Right atrium auricular region (tissue), 2 donors: ENCODE results near the gene ZNF598. TPM values are rescaled to one million over a fixed set of nuclear protein-coding genes. Genes with fewer than 3 reads are reported as not detected.
A peak's percentile ranks its signal among the peaks of the same experiment; 100 is the strongest.

Experiments
- DNase-seq: peaks from one replicate; pipeline ENCODE4 v3.0.0-alpha.2; 2019; ENCODE audit warnings: low spot score
- H3K27ac ChIP-seq, 2 donors: fragments of 200-600 bp; sonication (generic); 1 replicate in 1 of 2; 2 replicates in 1 of 2; pipeline ENCODE4 v1.5.1; 2016 to 2019
- H3K27me3 ChIP-seq, 2 donors: fragments of 200-600 bp; sonication (generic); one replicate each; pipeline versions ENCODE4 v1.5.1 to v1.6.0; 2017 to 2019
- H3K36me3 ChIP-seq: fragments of 200-600 bp; sonication (generic); one replicate; pipeline ENCODE4 v1.5.1; 2016
- H3K4me1 ChIP-seq, 2 donors: fragments of 200-600 bp; sonication (generic); one replicate each; pipeline versions ENCODE4 v1.5.1 to v1.6.0; 2017 to 2019
- H3K4me3 ChIP-seq, 2 donors: fragments of 200-600 bp; sonication (generic); 1 replicate in 1 of 2; 2 replicates in 1 of 2; pipeline ENCODE4 v1.5.1; 2017 to 2019; ENCODE audit warnings: mild to moderate bottlenecking in 1 of 2, moderate library complexity in 1 of 2
- H3K9me3 ChIP-seq, 2 donors: fragments of 200-600 bp; sonication (generic); one replicate each; pipeline ENCODE4 v1.5.1; 2019
- total RNA-seq, 2 donors: library from RNA; depleted of rRNA; stranded (reverse); fragments of >200 nt; gene quantifications; one replicate each; pipeline ENCODE4 v1.1.0, GENCODE V29; 2016
- TF ChIP-seq, protein P1 (sequence below), 2 donors: fragments of 200-600 bp; sonication (generic); IDR thresholded peaks; one replicate each; pipeline ENCODE4 v1.5.1; 2019; ENCODE audit warnings: antibody characterized with exemption in 2 of 2

The ZNF598 gene
- total RNA-seq, 2 donors from 2014 or later, result 11.4 to 19.9 TPM

DNA sequence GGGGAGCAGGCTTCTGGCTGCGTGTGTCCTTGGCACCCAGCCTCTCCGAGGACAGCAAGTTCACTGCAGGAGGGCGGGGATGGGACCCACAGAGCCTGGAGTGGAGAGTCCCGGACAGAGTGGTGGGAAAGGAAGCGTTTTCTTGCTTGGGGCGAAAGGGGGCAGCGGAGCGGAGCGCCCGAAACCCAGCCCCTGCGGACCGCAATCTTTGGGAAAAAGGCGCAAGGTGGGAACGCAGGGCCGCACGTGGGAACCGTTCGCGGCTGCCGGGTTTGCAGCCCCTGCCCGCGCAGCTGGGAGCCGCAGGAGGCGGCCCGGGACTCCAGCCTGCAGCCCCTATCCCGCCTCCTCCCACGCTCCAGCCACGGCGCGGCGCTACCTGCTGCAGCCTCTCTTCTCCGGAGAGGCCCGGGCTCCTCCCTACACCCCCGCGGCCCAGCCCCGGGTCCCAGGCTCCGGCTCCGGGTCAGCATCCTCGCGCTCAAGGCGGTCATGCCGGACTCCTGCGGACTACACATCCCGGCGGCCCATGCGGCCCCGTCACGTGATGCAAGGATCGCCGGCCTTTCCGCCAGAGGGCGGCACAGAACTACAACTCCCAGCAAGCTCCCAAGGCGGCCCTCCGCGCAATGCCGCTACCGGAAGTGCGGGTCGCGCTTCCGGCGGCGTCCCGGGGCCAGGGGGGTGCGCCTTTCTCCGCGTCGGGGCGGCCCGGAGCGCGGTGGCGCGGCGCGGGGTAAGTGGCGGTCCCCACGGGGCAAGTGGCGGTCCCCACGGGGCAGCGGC, 37.9 kb upstream of the ZNF598 start, which contains the start of the genes NTHL1 and TSC2:
TSS of gene NTHL1 (minus strand) at position 505 of the 786 bp plus-strand sequence. CDS start at position 494, 11 bp downstream.
TSS of gene TSC2 (plus strand) at position 656 of the 786 bp plus-strand sequence. CDS start 631 bp downstream, outside the sequence.
- no peaks in the 10 kb centered on the region for H3K36me3 ChIP-seq
- H3K9me3 ChIP-seq, result no peaks in the 10 kb centered on the region
- no peaks in the 10 kb centered on the region for H3K27me3 ChIP-seq
- peaks cover 0 to 61% of the 10 kb centered on the region in 2 donors for H3K4me1 ChIP-seq
- TF ChIP-seq, protein P1, sequence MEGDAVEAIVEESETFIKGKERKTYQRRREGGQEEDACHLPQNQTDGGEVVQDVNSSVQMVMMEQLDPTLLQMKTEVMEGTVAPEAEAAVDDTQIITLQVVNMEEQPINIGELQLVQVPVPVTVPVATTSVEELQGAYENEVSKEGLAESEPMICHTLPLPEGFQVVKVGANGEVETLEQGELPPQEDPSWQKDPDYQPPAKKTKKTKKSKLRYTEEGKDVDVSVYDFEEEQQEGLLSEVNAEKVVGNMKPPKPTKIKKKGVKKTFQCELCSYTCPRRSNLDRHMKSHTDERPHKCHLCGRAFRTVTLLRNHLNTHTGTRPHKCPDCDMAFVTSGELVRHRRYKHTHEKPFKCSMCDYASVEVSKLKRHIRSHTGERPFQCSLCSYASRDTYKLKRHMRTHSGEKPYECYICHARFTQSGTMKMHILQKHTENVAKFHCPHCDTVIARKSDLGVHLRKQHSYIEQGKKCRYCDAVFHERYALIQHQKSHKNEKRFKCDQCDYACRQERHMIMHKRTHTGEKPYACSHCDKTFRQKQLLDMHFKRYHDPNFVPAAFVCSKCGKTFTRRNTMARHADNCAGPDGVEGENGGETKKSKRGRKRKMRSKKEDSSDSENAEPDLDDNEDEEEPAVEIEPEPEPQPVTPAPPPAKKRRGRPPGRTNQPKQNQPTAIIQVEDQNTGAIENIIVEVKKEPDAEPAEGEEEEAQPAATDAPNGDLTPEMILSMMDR (IDR thresholded peaks at IDR 0.05), result peak in 1 of 2 donors; percentile 52
- DNase-seq, result peak; percentile 99
- H3K4me3 ChIP-seq, result peak within 1 kb of the TSS; percentile 70 to 97
- peak within 1 kb of the TSS; percentile 74 to 82 for H3K27ac ChIP-seq

DNA sequence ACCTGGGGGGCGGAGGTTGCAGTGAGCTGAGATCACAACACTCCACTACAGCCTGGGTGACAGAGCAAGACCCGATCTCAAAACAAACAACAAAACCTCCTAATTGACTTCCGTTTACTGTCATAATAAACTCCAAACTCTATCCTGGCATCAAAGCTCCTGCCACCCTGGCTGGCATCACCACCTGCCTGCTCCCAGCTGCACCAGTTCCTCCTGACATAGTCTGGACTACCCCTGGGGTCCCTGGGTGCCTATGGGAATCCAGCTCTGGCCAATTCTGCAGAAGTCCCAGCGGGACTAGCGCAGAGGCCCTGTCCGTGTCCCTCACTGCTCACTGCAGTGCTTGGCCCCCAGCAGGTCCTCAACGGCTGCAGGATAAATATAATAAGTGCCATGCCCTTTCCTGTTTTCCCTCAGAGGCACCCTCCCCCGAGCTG, 37.3 kb upstream of the ZNF598 start:
- H3K27ac ChIP-seq, result peak overlapping the region; percentile 74 to 82
- DNase-seq, result no peak
- TF ChIP-seq, protein P1 (IDR thresholded peaks at IDR 0.05), result no peak
- no peaks in the 10 kb centered on the region for H3K36me3 ChIP-seq
- H3K4me1 ChIP-seq, result peaks cover 0 to 67% of the 10 kb centered on the region in 2 donors
- no peaks in the 10 kb centered on the region for H3K9me3 ChIP-seq
- H3K27me3 ChIP-seq, result no peaks in the 10 kb centered on the region
- peak overlapping the region; percentile 70 to 97 for H3K4me3 ChIP-seq

DNA sequence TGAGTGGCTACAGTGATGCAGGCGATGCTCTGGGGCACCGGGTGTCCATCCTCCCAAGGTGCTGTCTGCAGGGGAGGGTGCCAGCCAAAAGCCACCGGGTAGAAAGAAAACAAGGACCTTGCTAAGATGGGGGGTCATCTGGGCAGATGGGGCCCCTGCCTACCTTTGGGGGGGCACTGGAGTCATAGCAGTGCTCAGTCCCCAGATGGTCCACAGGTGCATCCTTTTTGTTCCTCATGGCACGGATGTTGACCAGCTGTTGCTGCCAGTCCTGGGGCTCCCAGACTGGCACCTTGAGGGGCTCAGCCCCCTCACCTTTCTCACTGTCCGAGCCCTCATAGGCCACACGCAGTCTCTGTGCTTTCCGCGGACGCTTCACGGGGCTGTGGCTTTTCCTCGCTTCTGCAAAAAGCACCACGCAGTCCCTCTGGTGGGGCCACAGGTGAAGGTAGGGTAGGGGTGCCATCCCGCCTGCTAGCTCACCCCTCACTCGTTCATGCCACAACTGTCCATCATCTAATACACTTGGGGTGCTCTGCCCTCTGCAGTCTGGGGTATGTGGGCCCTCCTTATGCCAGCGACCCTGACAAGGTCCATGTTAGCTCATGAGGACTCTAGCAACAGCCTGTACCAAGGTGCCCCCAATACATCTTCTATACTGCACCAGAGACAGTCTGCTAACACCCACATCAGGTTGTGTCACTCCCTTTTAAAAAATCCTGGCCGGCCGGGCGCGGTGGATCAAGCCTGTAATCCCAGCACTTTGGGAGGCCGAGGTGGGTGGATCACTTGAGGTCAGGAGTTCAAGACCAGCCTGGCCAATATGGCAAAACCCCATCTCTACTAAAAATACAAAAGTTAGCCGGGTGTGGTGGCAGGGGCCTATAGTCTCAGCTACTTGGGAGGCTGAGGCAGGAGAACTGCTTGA, 36.6 kb upstream of the ZNF598 start:
- no peaks in the 10 kb centered on the region for H3K27me3 ChIP-seq
- no peak for DNase-seq
- peaks cover 0 to 73% of the 10 kb centered on the region in 2 donors for H3K4me1 ChIP-seq
- peak overlapping the region in 1 of 2 donors; percentile 97 for H3K4me3 ChIP-seq
- no peaks in the 10 kb centered on the region for H3K36me3 ChIP-seq
- TF ChIP-seq, protein P1 (IDR thresholded peaks at IDR 0.05), result no peak
- H3K9me3 ChIP-seq, result no peaks in the 10 kb centered on the region
- H3K27ac ChIP-seq, result peak overlapping the region; percentile 74 to 82

DNA sequence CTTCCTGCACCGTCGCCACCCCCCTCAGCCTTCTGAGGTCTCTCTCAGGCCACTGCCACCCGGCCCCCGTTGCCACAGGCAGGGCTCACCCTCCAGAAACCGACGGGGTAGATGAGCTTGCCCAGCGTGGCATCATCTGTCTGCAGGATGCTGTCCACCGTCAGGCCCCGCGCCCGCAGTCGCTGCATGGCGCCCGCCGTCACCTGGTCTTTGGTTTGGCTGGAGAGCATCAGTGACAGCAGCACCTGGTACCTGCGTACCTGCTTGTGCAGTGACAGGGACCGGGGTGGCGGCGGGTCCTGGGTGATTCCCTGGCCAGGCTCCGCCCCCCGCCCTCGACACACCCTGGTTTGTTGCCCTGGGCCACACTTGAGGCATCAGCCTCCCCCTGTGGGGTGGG, 34.9 kb upstream of the ZNF598 start:
- Histone ChIP-seq H3K9me3 (no peaks in the 10 kb centered on the region), H3K36me3 (no peaks in the 10 kb centered on the region), H3K27ac (peak overlapping the region in 1 of 2 donors; percentile 23), H3K27me3 (no peaks in the 10 kb centered on the region), H3K4me3 (no peak overlapping the region), H3K4me1 (peaks cover 0 to 89% of the 10 kb centered on the region in 2 donors)
- DNase-seq, result no peak
- TF ChIP-seq, protein P1 (IDR thresholded peaks at IDR 0.05), result no peak

DNA sequence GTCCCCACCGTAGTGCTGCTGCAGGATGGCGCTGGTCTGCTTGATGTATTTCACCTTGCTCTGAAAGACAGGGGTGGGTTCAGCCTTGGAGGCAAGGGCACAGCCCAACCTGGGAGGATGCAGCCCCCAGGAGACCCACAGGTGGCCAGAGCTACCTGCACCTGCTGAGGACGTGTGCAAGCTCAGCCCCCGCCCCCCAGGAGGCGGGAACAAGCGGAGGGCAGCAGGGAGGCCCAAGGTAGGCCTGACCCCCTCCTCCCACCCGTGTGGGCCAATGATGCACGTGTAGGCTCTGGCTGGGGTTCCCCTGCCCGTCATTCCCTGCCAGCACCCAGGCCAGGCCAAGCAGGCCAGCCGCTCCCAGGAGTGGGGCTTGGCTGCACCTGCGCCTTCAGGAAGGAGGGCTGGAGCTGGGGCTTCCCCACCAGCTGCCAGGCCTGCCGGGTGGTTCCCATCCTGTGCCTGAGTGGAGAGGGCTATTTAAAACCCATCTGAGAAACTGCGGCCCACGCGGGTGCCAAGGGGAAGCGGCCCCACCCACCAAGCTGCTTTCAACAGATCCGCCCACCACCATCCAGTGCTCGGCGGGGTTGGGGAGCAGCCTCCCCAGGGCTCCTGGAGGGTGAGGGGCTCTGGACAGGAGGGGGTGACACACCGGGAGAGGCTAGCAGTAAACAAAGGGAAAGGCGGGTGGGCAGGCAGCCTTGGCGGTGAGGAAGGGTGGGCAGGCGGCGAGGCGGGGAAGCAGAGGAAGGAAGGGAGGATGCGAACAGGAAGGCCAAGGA, 34.2 kb upstream of the ZNF598 start:
- Histone ChIP-seq H3K36me3 (peaks cover 3% of the 10 kb centered on the region), H3K27ac (peak overlapping the region; percentile 4 to 23), H3K4me1 (peaks cover 0 to 89% of the 10 kb centered on the region in 2 donors), H3K4me3 (no peak overlapping the region), H3K9me3 (no peaks in the 10 kb centered on the region), H3K27me3 (no peaks in the 10 kb centered on the region)
- TF ChIP-seq, protein P1 (IDR thresholded peaks at IDR 0.05), result no peak
- DNase-seq, result no peak
